H7 (cell line): Measurements from ENCODE around the gene CEBPA. TPM values are rescaled to one million over a fixed set of nuclear protein-coding genes. Genes with fewer than 3 reads are reported as not detected.
"Not testable (repeated sequence)": the region's sequence is repeated elsewhere in the genome, so short reads cannot be mapped to it uniquely, and the experiment has no call there.

ENCODE experiments used
- DNase-seq: peaks from one replicate; pipeline ENCODE4 v3.0.0; 2012
- H3K27me3 ChIP-seq: 2 replicates; pipeline ENCODE4 v1.6.0; 2011; ENCODE audit warnings: mild to moderate bottlenecking, low read length; ENCODE audit not compliant: control insufficient read depth, insufficient read depth
- H3K36me3 ChIP-seq: replicated peaks from 2 replicates; pipeline ENCODE4 v1.5.1; 2011; ENCODE audit warnings: low read length; ENCODE audit not compliant: control insufficient read depth, insufficient read depth
- H3K4me3 ChIP-seq: 2 replicates; pipeline ENCODE4 v1.5.1; 2011; ENCODE audit warnings: low read depth, mild to moderate bottlenecking, control low read depth, low read length, moderate library complexity; ENCODE audit not compliant: insufficient read depth
- total RNA-seq: library from RNA; depleted of rRNA; stranded (reverse); fragments of >200 nt; shearing (Covaris generic); gene quantifications from 2 replicates; pipeline ENCODE4 v1.2.3, GENCODE V29; 2014

CEBPA gene
- total RNA-seq, 1 experiment from 2014 or later = 3.2 TPM

GRCh38 chr19:33300009-33300893 is 2.1 kb downstream of the CEBPA start:
- Histone ChIP-seq H3K27me3 (peaks cover 44% of the 10 kb centered on the region), H3K36me3 (no peaks in the 10 kb centered on the region), H3K4me3 (no peak overlapping the region)
- peak; percentile 59 for DNase-seq

GRCh38 chr19:33299051-33299688 is 3.2 kb downstream of the CEBPA start:
- Histone ChIP-seq H3K36me3 (no peaks in the 10 kb centered on the region), H3K4me3 (no peak overlapping the region), H3K27me3 (peaks cover 39% of the 10 kb centered on the region)
- peak; percentile 36 for DNase-seq

GRCh38 chr19:33298146-33298911 is 4.0 kb downstream of the CEBPA start:
- peak; percentile 67 for DNase-seq
- peaks cover 31% of the 10 kb centered on the region for H3K27me3 ChIP-seq

GRCh38 chr19:33297401-33298145 is 4.8 kb downstream of the CEBPA start:
- Histone ChIP-seq H3K27me3 (peaks cover 29% of the 10 kb centered on the region), H3K36me3 (no peaks in the 10 kb centered on the region), H3K4me3 (no peak overlapping the region)
- peak; percentile 44 for DNase-seq

More at GRCh38 chr19:33298146-33298911, 4.0 kb downstream of the CEBPA start:
- Histone ChIP-seq H3K4me3 (no peak overlapping the region), H3K36me3 (no peaks in the 10 kb centered on the region)

- Histone ChIP-seq H3K27me3 (peaks cover 23% of the 10 kb centered on the region), H3K4me3 (no peak overlapping the region), H3K36me3 (no peaks in the 10 kb centered on the region)
- peak; percentile 53 for DNase-seq
These were observed 5.8 kb downstream of the CEBPA start for GRCh38 chr19:33296488-33296971.

GRCh38 chr19:33295621-33296487 is 6.5 kb downstream of the CEBPA start:
- Histone ChIP-seq H3K27me3 (peaks cover 16% of the 10 kb centered on the region), H3K4me3 (no peak overlapping the region), H3K36me3 (no peaks in the 10 kb centered on the region)
- DNase-seq = peak; percentile 17

- peak; percentile 27 for DNase-seq
- H3K4me3 ChIP-seq, H3K27me3 ChIP-seq, H3K36me3 ChIP-seq: not testable (repeated sequence)
These were observed 7.3 kb downstream of the CEBPA start for GRCh38 chr19:33295046-33295445.

GRCh38 chr19:33294058-33294798 is 8.1 kb downstream of the CEBPA start:
- Histone ChIP-seq H3K4me3 (no peak overlapping the region), H3K27me3 (peaks cover 1% of the 10 kb centered on the region; the same call in 1 of the 2 replicates), H3K36me3 (no peaks in the 10 kb centered on the region)
- DNase-seq = peak; percentile 50

- H3K4me3 ChIP-seq = no peak overlapping the region
- H3K36me3 ChIP-seq = no peaks in the 10 kb centered on the region
- H3K27me3 ChIP-seq = no peaks in the 10 kb centered on the region; the same call in 1 of the 2 replicates
- DNase-seq = peak; percentile 63
These were observed 8.9 kb downstream of the CEBPA start for GRCh38 chr19:33293255-33294057.

- Histone ChIP-seq H3K27me3 (no peaks in the 10 kb centered on the region), H3K36me3 (no peaks in the 10 kb centered on the region), H3K4me3 (no peak overlapping the region)
- peak; percentile 33 for DNase-seq
These were observed 9.6 kb downstream of the CEBPA start for GRCh38 chr19:33292595-33293254.

- Histone ChIP-seq H3K4me3 (no peak overlapping the region), H3K36me3 (no peaks in the 10 kb centered on the region), H3K27me3 (no peaks in the 10 kb centered on the region)
- peak; percentile 32 for DNase-seq
These were observed 10.5 kb downstream of the CEBPA start for GRCh38 chr19:33291623-33292534.
